SK-N-SH treated with all-trans-retinoic acid at 6 μM for 48 hours (cell line): Measurements from ENCODE around the gene KRT80.

Experiments
- ATAC-seq: fragments of 200-7000 bp; cut with Tn5 transposase; 3 replicates; pipeline ENCODE4 v1.9.1; 2020; ENCODE audit warnings: mild to moderate bottlenecking, moderate library complexity
- ARNTL ChIP-seq: fragments of 450-650 bp; formaldehyde crosslinking; IDR thresholded peaks from 2 replicates; pipeline ENCODE4 v1.5.0; 2020; ENCODE audit warnings: low read depth, mild to moderate bottlenecking, moderate library complexity, borderline replicate concordance
- CREB5 ChIP-seq: fragments of 250-450 bp; sonication (Bioruptor Pico); IDR thresholded peaks from 2 replicates; pipeline ENCODE4 v1.5.1; 2020; ENCODE audit warnings: low read depth, mild to moderate bottlenecking, moderate library complexity
- CSDC2 ChIP-seq: fragments of 250-450 bp; sonication (Bioruptor Pico); IDR thresholded peaks from 2 replicates; pipeline ENCODE4 v1.5.0; 2020; ENCODE audit warnings: mild to moderate bottlenecking, moderate library complexity
- CSRNP3 ChIP-seq: fragments of 250-450 bp; sonication (Bioruptor Pico); IDR thresholded peaks from 2 replicates; pipeline ENCODE4 v1.5.1; 2021; ENCODE audit warnings: mild to moderate bottlenecking, moderate library complexity
- ESRRG ChIP-seq: fragments of 250-450 bp; sonication (Bioruptor Pico); IDR thresholded peaks from 2 replicates; pipeline ENCODE4 v1.6.1; 2021; ENCODE audit warnings: mild to moderate bottlenecking
- GLIS3 ChIP-seq: fragments of 250-450 bp; sonication (Bioruptor Pico); IDR thresholded peaks from 2 replicates; pipeline ENCODE4 v1.5.0; 2020; ENCODE audit warnings: mild to moderate bottlenecking, moderate library complexity
- OSR1 ChIP-seq: fragments of 250-450 bp; sonication (Bioruptor Pico); IDR thresholded peaks from 2 replicates; pipeline ENCODE4 v1.8.0; 2022; ENCODE audit warnings: moderate library complexity, mild to moderate bottlenecking, inconsistent platforms
- PATZ1 ChIP-seq: fragments of 250-450 bp; sonication (Bioruptor Pico); IDR thresholded peaks from 2 replicates; pipeline ENCODE4 v1.8.0; 2020; ENCODE audit warnings: mild to moderate bottlenecking, moderate library complexity, borderline replicate concordance
- POU6F1 ChIP-seq: fragments of 250-450 bp; sonication (Bioruptor Pico); IDR thresholded peaks from 2 replicates; pipeline ENCODE4 v1.8.0; 2021; ENCODE audit warnings: low read depth, mild to moderate bottlenecking, moderate library complexity, borderline replicate concordance
- PPARA ChIP-seq: fragments of 250-450 bp; sonication (Bioruptor Pico); IDR thresholded peaks from 2 replicates; pipeline ENCODE4 v1.5.0; 2020; ENCODE audit warnings: mild to moderate bottlenecking, borderline replicate concordance
- RARB ChIP-seq: fragments of 250-450 bp; sonication (Bioruptor Pico); IDR thresholded peaks from 2 replicates; pipeline ENCODE4 v1.8.0; 2021; ENCODE audit warnings: mild to moderate bottlenecking, moderate library complexity
- SNAI2 ChIP-seq: fragments of 250-450 bp; sonication (Bioruptor Pico); IDR thresholded peaks from 2 replicates; pipeline ENCODE4 v1.5.0; 2020; ENCODE audit warnings: mild to moderate bottlenecking, moderate library complexity
- TCF4 ChIP-seq: fragments of 250-450 bp; sonication (Bioruptor Pico); IDR thresholded peaks from 2 replicates; pipeline ENCODE4 v1.8.0; 2021; ENCODE audit warnings: mild to moderate bottlenecking, moderate library complexity, borderline replicate concordance
- TOX ChIP-seq: fragments of 250-450 bp; sonication (Bioruptor Pico); IDR thresholded peaks from 2 replicates; pipeline ENCODE4 v1.8.0; 2021; ENCODE audit warnings: mild to moderate bottlenecking, moderate library complexity, borderline replicate concordance
- TSHZ2 ChIP-seq: fragments of 250-450 bp; sonication (Bioruptor Pico); IDR thresholded peaks from 2 replicates; pipeline ENCODE4 v1.5.0; 2020; ENCODE audit warnings: mild to moderate bottlenecking, moderate library complexity
- ZC3H10 ChIP-seq: fragments of 250-450 bp; sonication (Bioruptor Pico); IDR thresholded peaks from 2 replicates; pipeline ENCODE4 v1.5.1; 2021; ENCODE audit warnings: mild to moderate bottlenecking, moderate library complexity
- ZFP3 ChIP-seq: fragments of 250-450 bp; sonication (Bioruptor Pico); IDR thresholded peaks from 2 replicates; pipeline ENCODE4 v1.5.0; 2020; ENCODE audit warnings: mild to moderate bottlenecking, moderate library complexity
- ZNF70 ChIP-seq: fragments of 450-650 bp; formaldehyde crosslinking; IDR thresholded peaks from 2 replicates; pipeline ENCODE4 v1.5.0; 2020; ENCODE audit warnings: mild to moderate bottlenecking, moderate library complexity
- ZNF8 ChIP-seq: fragments of 450-650 bp; formaldehyde crosslinking; IDR thresholded peaks from 2 replicates; pipeline ENCODE4 v1.5.0; 2020; ENCODE audit warnings: mild to moderate bottlenecking, moderate library complexity

The KRT80 gene

GRCh38 chr12:52175371-52176350, 16.2 kb downstream of the KRT80 start (continued):
- TF ChIP-seq CREB5 (CRISPR knock-in tag), result no peak
- no peak for TF ChIP-seq RARB (CRISPR knock-in tag)
- TF ChIP-seq ZNF8, result no peak
- no peak for TF ChIP-seq SNAI2 (CRISPR knock-in tag)
- TF ChIP-seq GLIS3, result no peak
- TF ChIP-seq OSR1 (CRISPR knock-in tag), result no peak

- no peak for TF ChIP-seq POU6F1 (CRISPR knock-in tag)
- TF ChIP-seq ZFP3, result no peak
- no peak for TF ChIP-seq CREB5 (CRISPR knock-in tag)
- no peak for TF ChIP-seq OSR1 (CRISPR knock-in tag)
- no peak for TF ChIP-seq ZC3H10
- TF ChIP-seq ESRRG (CRISPR knock-in tag), result no peak
- TF ChIP-seq ZNF70 (CRISPR knock-in tag), result no peak
- TF ChIP-seq TOX (CRISPR knock-in tag), result no peak
- TF ChIP-seq CSDC2 (CRISPR knock-in tag), result no peak
- TF ChIP-seq ARNTL, result no peak
- TF ChIP-seq SNAI2 (CRISPR knock-in tag), result no peak
- TF ChIP-seq RARB (CRISPR knock-in tag), result no peak
- TF ChIP-seq PATZ1 (CRISPR knock-in tag), result no peak
- no peak for TF ChIP-seq TCF4 (CRISPR knock-in tag)
- TF ChIP-seq TSHZ2 (CRISPR knock-in tag), result no peak
- no peak for TF ChIP-seq PPARA (CRISPR knock-in tag)
- TF ChIP-seq CSRNP3, result no peak
- no peak for TF ChIP-seq ZNF8
- no peak for TF ChIP-seq GLIS3
- ATAC-seq, result no peak
Measured at GRCh38 chr12:52173526-52173925, 18.3 kb downstream of the KRT80 start.
